ENCODE results near the gene KREMEN2.

Gene KREMEN2

GRCh38 chr16:3003582-3004270 is 39.7 kb downstream of the KREMEN2 start:
- peak; percentile 99 for DNase-seq (ENCODE audit: low spot score)

GRCh38 chr16:3004319-3004718 is 40.2 kb downstream of the KREMEN2 start:
- DNase-seq (ENCODE audit: low spot score): peak; percentile 41

- DNase-seq (ENCODE audit: low spot score): peak; percentile 51
These were observed 40.8 kb downstream of the KREMEN2 start for GRCh38 chr16:3004781-3005284.

GRCh38 chr16:3007059-3007956 is 43.2 kb downstream of the KREMEN2 start:
- DNase-seq (ENCODE audit: low spot score): no peak

GRCh38 chr16:3007957-3008689 is 44.0 kb downstream of the KREMEN2 start:
- DNase-seq (ENCODE audit: low spot score): no peak

GRCh38 chr16:3008690-3009037 is 44.6 kb downstream of the KREMEN2 start:
- no peak for DNase-seq (ENCODE audit: low spot score)

DNA sequence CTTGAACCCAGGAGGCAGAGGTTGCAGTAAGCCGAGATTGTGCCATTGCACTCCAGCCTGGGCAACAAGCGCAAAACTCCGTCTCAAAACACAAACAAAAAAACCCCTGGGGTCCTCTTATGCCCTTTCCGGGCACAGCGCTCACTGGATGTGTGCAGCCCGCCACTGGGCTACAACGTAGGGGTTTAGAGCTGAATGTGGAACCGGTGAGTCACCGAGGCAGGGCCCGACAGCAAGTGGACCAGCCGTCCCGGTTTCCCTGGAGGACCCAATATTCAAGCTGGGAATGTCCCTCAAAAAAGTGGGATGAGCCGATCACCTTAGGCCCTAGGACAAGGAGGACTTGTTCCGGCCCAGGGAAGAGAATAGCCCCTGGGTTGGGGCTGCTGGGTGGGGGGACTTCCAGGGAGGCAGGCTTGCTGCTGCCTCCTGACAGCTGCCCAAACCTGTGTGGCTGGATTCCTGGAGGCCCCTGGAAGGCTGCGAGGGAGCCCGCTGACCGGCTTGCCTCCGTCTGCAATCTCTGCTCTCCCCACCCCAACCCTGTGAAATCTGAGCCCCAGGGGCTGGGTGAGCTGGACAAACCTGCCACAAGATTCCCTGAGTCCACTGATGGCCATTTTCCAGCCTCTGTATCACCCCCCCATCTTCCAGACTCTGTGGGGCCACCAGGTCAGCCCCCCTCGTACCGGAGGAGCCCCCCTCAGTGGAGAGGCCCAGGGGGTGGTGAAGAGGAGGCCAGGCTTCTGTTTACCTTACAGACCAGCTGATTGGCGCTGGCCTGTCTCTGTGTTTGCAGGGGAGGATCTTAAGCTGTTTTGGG is 45.7 kb downstream of the KREMEN2 start:
- DNase-seq (ENCODE audit: low spot score): no peak

- no peak for DNase-seq (ENCODE audit: low spot score)
These were observed 46.4 kb downstream of the KREMEN2 start for GRCh38 chr16:3010510-3010909.

DNA sequence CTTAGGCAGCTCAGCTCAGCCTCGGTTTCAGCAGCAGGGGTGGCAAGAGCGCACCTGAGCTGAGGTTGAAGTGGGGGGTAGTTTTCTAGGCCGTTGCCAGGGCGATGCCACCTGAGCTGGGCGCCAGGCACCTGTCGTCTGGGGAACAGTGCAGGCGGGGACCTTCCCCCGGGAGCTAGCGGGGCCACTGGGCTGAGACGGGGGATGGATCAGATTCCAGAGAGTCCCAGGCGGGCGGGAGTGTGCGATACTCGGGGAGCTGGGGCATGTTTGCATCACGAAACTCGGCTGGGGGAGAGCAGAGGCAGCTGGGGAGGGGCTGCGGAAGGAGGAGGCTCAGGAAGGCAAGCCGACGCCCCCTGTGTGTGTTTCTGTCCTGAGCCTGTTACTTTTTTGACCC is 48.2 kb downstream of the KREMEN2 start:
- DNase-seq (ENCODE audit: low spot score): no peak

GRCh38 chr16:3012828-3013420 is 48.8 kb downstream of the KREMEN2 start, which contains the start of gene CLDN9:
CLDN9 (plus strand) TSS chr16:3012923; CDS start chr16:3013363, 440 bp downstream.
- DNase-seq (ENCODE audit: low spot score): no peak

DNA sequence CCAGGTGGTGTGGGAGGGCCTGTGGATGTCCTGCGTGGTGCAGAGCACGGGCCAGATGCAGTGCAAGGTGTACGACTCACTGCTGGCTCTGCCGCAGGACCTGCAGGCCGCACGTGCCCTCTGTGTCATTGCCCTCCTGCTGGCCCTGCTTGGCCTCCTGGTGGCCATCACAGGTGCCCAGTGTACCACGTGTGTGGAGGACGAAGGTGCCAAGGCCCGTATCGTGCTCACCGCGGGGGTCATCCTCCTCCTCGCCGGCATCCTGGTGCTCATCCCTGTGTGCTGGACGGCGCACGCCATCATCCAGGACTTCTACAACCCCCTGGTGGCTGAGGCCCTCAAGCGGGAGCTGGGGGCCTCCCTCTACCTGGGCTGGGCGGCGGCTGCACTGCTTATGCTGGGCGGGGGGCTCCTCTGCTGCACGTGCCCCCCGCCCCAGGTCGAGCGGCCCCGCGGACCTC is 49.4 kb downstream of the KREMEN2 start:
- DNase-seq (ENCODE audit: low spot score): no peak

- DNase-seq (ENCODE audit: low spot score): no peak
These were observed 50.1 kb downstream of the KREMEN2 start for GRCh38 chr16:3013998-3014690.

- DNase-seq (ENCODE audit: low spot score): no peak
These were observed 50.9 kb downstream of the KREMEN2 start for GRCh38 chr16:3014971-3015370.

DNA sequence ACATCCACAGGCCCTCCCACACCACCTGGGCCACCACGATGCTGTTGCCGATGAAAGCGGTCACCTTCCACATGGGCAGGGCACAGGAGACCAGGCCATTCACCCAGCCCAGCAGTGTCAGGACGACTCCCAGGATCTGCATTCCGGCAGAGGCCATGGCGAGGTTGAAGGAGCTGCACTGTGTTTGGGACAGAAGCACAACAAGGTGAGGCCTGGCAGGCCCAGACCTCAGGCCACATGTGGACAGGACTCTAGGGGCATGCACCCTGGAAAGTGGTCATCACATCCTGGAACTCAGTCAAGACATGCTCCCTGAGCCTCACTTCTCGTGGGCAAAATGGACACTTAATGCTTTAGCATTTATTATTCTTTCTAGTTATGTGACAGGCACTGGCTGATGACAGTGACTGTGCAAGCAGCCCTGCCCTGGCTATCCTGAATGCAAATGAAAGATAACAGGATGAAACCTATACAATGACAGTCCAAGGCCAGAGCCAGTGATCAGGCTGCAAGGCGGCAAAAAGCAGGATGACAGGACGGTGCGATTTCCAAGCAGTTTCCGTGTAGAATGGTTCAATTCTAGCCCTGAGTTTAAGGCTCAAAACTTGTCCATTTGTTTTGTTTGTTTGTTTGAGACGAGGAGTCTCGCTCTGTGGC is 51.9 kb downstream of the KREMEN2 start:
- no peak for DNase-seq (ENCODE audit: low spot score)

- DNase-seq (ENCODE audit: low spot score): no peak
These were observed 53.3 kb downstream of the KREMEN2 start for GRCh38 chr16:3017344-3017743.

Data from RKO (cell line).